Small intestine (tissue), 7 donors: Measurements from ENCODE around the gene MIEF2. TPM values are rescaled to one million over a fixed set of nuclear protein-coding genes. Genes with fewer than 3 reads are reported as not detected.
A peak's percentile ranks its signal among the peaks of the same experiment; 100 is the strongest.

Experiments
- DNase-seq, 2 donors: peaks; one replicate each; pipeline versions ENCODE4 v3.0.0 to v3.0.0-alpha.2; 2013
- FAIRE-seq: peaks from 2 replicates; lab custom pipeline; 2012; peaks lifted over from hg19 to GRCh38; lab: Jason Lieb, UNC
- H3K27ac ChIP-seq, 3 donors: one replicate each; pipeline ENCODE4 v1.5.1; 2013; ENCODE audit warnings: low read length in 2 of 3, mild to moderate bottlenecking in 2 of 3, control low read depth in 1 of 3, inconsistent platforms in 1 of 3, low read depth in 1 of 3, moderate library complexity in 1 of 3
- H3K27me3 ChIP-seq, 3 donors: one replicate each; pipeline ENCODE4 v1.6.1; 2013; ENCODE audit warnings: low read length in 3 of 3, inconsistent platforms in 1 of 3; ENCODE audit not compliant: control insufficient read depth in 3 of 3, insufficient read depth in 3 of 3
- H3K36me3 ChIP-seq, 3 donors: one replicate each; pipeline ENCODE4 v1.6.1; 2013; ENCODE audit warnings: low read length in 3 of 3, inconsistent platforms in 1 of 3, low read depth in 1 of 3, mild to moderate bottlenecking in 1 of 3, moderate library complexity in 1 of 3; ENCODE audit not compliant: control insufficient read depth in 3 of 3, insufficient read depth in 2 of 3
- H3K4me1 ChIP-seq, 3 donors: one replicate each; pipeline ENCODE4 v1.6.1; 2013; ENCODE audit warnings: low read length in 2 of 3, inconsistent platforms in 1 of 3, low read depth in 1 of 3, mild to moderate bottlenecking in 1 of 3, moderate library complexity in 1 of 3; ENCODE audit not compliant: control insufficient read depth in 3 of 3, insufficient read depth in 2 of 3
- H3K4me3 ChIP-seq, 3 donors: one replicate each; pipeline ENCODE4 v1.5.1; 2013; ENCODE audit warnings: low read length in 3 of 3, control low read depth in 1 of 3, inconsistent platforms in 1 of 3, low read depth in 1 of 3, mild to moderate bottlenecking in 1 of 3, moderate library complexity in 1 of 3
- H3K9me3 ChIP-seq, 2 donors: one replicate each; pipeline ENCODE4 v1.6.1; 2013; ENCODE audit warnings: low read depth in 1 of 2, low read length in 1 of 2; ENCODE audit not compliant: control insufficient read depth in 2 of 2, insufficient read depth in 1 of 2
- WGBS, 3 donors: extraction: QIAGEN DNeasy Blood & Tissue Kit; methylation state at CpG; one replicate each; pipeline ENCODE4 v1.1.7; 2013; 5-methylcytosine and 5-hydroxymethylcytosine counted together
- polyA plus RNA-seq, 4 donors: library from polyadenylated mRNA; stranded (reverse) in 3 of 4; unstranded in 1 of 4; fragments of 200-250 nt in 3 of 4; fragments of 120-200 nt in 1 of 4; gene quantifications; one replicate each; pipeline versions ENCODE4 v1.2.1 to v1.2.3, GENCODE V29; 2013
- donor health status: healthy with polysubstance abuse.
- donor health status: control.
- donor health status: control.
- donor health status: Bipolar disorder and iron deficiency.
- donor health status: healthy.

Gene MIEF2
- polyA plus RNA-seq, 4 donors = 4.9 to 13.4 (median 7.0) TPM

DNA sequence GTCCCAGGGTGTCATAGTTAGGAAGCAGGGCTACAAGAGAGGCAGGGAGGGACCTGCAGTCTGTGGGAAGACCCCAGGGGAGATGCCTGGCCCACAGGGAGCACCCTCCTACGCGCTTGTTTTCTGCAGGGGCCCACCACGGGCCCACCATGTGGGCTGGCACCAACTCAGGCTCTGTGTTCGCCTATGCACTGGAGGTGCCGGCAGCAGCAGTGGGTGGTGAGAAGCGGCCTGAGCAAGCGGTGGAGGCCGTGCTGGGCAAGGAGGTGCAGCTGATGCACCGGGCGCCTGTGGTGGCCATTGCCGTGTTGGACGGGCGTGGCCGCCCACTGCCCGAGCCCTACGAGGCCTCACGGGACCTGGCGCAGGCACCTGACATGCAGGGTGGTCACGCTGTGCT is 20.0 kb upstream of the MIEF2 start:
- Histone ChIP-seq H3K4me3 (no peak overlapping the region), H3K4me1 (no peaks in the 10 kb centered on the region), H3K27me3 (no peaks in the 10 kb centered on the region), H3K36me3 (peaks cover 10 to 94% (median 10%) of the 10 kb centered on the region in 3 donors), H3K27ac (no peak overlapping the region), H3K9me3 (no peaks in the 10 kb centered on the region)
- FAIRE-seq (no peak), DNase-seq (no peak)
- 92 to 93% (median 92%) methylated on average over 19 of the region's 19 CpGs for WGBS, 3 donors

DNA sequence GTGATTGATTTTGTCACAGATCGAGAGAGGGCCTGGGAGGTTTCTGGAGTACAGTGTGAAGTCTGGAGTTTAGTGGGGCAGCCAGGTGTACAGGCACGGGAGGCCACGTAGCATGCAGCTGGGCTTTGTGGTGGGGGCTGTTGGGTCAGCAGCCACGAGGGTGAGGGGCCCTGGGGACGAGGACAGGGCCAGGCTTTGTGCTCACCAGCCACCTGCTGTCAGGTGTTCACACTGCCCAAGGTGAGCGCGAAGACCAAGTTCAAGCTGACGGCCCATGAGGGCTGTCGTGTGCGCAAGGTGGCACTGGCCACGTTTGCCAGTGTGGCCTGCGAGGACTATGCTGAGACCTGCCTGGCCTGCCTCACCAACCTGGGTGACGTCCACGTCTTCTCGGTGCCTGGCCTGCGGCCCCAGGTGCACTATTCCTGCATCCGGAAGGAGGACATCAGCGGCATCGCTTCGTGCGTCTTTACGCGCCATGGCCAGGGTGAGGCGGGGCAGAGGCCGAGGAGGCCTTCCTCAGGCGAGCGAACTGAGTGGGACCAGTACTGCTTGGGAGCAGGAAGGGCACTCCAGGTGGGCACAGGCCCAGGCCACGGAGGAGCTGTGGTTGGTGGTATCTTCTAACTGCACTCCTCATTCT is 19.1 kb upstream of the MIEF2 start:
- FAIRE-seq (no peak), DNase-seq (no peak)
- no peaks in the 10 kb centered on the region for H3K9me3 ChIP-seq
- 89 to 90% (median 90%) methylated on average over 28 of the region's 28 CpGs for WGBS, 3 donors
- H3K4me1 ChIP-seq = peaks cover 0 to 2% (median 0%) of the 10 kb centered on the region in 3 donors
- H3K27me3 ChIP-seq = no peaks in the 10 kb centered on the region
- H3K27ac ChIP-seq = no peak overlapping the region
- no peak overlapping the region for H3K4me3 ChIP-seq
- peaks cover 16 to 94% (median 16%) of the 10 kb centered on the region in 3 donors for H3K36me3 ChIP-seq

DNA sequence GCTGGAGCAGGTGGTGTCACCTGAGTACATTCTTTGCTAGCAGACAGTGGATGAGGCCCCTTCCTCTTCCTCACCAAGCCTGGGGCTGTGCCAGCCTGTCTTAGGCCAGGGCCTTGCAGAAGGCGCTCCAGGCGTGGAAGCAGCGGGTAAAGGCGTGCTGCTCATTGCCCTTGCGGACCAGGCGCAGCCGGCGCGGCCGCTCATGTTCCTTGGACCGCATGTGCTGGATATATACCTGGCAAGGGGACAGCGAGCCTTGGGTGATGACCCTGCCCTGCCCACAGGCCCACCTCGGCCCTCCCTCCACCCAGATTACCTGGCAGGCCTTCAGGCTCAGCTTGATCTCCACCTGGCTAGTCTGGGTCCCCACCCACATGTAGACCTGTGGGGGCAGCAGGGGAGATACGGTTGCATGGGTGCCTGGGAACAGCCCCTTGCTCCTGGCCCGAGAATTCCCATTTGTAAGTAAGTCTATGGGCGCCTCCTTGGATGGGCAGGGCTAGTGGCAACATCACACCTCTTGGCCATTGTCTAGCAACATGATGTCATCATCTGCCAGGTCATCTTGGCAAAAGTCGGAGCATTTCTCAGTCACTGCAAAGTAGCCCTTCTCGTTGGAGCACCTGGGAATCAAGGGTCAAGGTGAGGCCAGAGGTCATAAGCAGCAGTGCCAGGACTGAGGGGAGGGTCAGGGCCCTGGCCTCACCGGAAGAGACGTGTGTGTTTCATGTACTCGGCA is 15.3 kb upstream of the MIEF2 start:
- Histone ChIP-seq H3K4me3 (no peak overlapping the region), H3K36me3 (peaks cover 14 to 88% (median 16%) of the 10 kb centered on the region in 3 donors), H3K9me3 (no peaks in the 10 kb centered on the region), H3K27me3 (no peaks in the 10 kb centered on the region), H3K4me1 (peaks cover 0 to 7% (median 0%) of the 10 kb centered on the region in 3 donors), H3K27ac (no peak overlapping the region)
- DNase-seq = no peak
- FAIRE-seq = no peak
- 88 to 92% (median 91%) methylated on average over 21 of the region's 21 CpGs for WGBS, 3 donors

DNA sequence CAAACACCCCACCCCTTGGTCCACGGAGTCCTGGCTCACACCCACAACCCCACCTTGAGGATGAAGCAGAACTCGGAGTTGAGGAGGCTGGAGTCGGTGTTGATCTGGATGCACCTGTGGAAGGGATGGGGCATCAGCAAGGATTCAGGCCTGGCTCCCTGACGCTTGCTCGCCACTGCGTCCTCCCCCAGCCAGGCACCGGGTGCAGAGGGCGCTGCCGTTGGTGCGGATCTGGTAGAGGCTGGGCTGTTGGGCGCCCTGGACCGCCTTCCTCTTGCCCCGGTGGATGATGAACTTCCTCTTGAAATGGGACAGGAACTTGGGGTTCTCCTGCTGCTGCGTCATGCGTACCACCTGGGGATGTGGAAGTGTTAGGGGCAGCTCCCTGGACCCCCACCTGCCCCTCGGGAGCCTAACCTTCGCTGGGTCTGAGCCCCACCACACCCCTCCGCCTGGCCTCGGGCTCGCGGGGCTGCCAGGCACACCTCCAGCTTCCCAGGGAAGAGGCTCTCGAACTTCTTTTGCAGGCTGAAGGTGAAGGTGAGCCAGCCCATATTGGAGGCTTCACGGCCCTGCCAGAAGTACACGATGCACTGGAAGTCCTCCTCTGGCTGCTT is 14.2 kb upstream of the MIEF2 start:
- no peak overlapping the region for H3K27ac ChIP-seq
- WGBS, 3 donors = 83 to 84% (median 84%) methylated on average over 24 of the region's 24 CpGs
- no peaks in the 10 kb centered on the region for H3K9me3 ChIP-seq
- FAIRE-seq (no peak), DNase-seq (no peak)
- H3K4me3 ChIP-seq = peak overlapping the region in 1 of 3 donors; percentile 9
- no peaks in the 10 kb centered on the region for H3K27me3 ChIP-seq
- H3K4me1 ChIP-seq = peaks cover 0 to 7% (median 0%) of the 10 kb centered on the region in 3 donors
- peaks cover 14 to 88% (median 16%) of the 10 kb centered on the region in 3 donors for H3K36me3 ChIP-seq

DNA sequence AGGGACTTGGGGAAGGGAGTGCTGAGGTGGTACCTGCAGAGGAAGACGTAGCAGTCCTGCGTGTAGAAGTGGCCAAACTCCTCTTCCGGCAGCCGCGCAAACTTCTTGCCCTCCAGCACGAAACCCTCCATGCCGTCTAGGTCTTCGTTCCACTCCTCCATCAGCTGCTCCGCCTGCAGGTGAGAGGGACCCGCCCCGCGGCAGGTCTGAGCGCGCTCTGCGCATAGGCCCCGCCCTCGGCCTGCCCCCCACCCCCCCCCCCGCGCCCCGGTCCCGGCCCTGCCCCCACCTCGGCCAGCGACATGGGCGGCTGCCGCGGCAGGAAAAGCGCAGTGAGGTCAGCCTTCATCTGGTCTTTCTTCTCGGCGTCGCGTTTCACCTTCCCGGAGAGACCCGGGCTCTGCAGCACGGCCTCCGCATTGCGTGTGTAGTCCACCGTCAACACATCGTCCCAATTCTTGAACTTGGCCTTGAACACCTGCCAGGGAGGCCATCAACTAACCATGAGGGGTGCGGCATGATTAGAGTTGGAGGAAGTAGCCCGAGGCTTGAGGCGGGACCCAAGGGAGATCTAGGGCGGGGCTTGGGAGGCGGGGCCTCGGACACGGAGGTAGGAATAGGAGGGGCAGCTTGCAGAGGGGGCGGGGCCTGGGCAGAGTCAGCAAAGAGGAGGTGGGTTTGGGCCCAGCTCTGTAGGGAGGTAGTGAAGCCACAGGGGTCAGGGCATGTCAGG is 13.4 kb upstream of the MIEF2 start:
- Histone ChIP-seq H3K27me3 (no peaks in the 10 kb centered on the region), H3K27ac (peak overlapping the region in 2 of 3 donors; percentile 71 to 82), H3K4me1 (peaks cover 0 to 7% (median 0%) of the 10 kb centered on the region in 3 donors), H3K4me3 (peak overlapping the region in 1 of 3 donors; percentile 14), H3K36me3 (peaks cover 12 to 88% (median 18%) of the 10 kb centered on the region in 3 donors), H3K9me3 (no peaks in the 10 kb centered on the region)
- DNase-seq (peak; percentile 93 to 97), FAIRE-seq (no peak)
- 12 to 46% (median 30%) methylated on average over 42 to 46 of the region's 46 CpGs for WGBS, 3 donors

DNA sequence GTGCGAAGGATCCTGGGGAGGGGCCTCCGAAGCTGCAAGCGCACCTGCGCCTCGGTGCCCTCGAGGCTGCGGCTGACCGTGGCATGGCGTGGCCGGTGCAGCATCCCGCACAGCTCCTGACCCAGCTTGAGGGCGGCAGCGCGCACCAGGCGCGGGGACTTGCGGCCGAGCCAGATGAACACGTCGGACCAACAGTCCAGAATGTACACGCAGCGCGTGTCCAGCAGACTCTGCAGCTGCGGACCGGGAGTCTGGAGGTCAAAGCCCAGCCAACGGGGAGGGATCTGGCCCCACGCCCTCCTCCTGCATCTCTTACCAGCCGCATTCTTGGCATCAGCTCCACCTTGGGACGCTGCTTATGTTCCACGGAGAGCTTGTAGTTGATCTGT is 12.9 kb upstream of the MIEF2 start:
- H3K4me1 ChIP-seq = peaks cover 0 to 7% (median 0%) of the 10 kb centered on the region in 3 donors
- FAIRE-seq = no peak
- no peak overlapping the region for H3K4me3 ChIP-seq
- peaks cover 12 to 88% (median 20%) of the 10 kb centered on the region in 3 donors for H3K36me3 ChIP-seq
- H3K27ac ChIP-seq = no peak overlapping the region
- DNase-seq = peak; percentile 22 to 50
- H3K9me3 ChIP-seq = no peaks in the 10 kb centered on the region
- H3K27me3 ChIP-seq = no peaks in the 10 kb centered on the region
- WGBS, 3 donors = 42 to 75% (median 53%) methylated on average over 30 of the region's 30 CpGs

DNA sequence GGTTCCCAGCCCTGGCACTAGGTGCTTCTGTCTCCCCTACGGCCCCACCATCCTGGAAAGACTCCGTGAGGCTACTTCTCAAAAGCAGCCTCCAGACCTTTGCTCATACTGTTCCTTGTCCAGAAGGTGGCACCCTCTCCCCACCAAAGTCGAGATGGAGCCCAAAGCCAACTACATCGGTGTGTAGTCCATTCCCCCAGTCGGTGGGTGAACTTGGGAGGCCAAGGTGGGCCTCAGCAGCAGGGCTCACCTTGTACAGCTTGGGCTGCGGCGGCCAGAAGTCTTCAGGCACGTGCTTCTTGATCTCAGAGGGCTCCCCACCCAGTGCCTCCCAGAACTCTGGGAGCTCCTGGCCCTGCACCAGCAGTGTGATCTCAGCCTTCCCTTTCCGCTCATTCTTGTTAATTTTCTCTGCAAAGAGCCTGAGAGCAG is 12.1 kb upstream of the MIEF2 start:
- 19 to 27% (median 25%) methylated on average over 9 of the region's 9 CpGs for WGBS, 3 donors
- peaks cover 15 to 90% (median 20%) of the 10 kb centered on the region in 3 donors for H3K36me3 ChIP-seq
- no peaks in the 10 kb centered on the region for H3K9me3 ChIP-seq
- peaks cover 0 to 7% (median 0%) of the 10 kb centered on the region in 3 donors for H3K4me1 ChIP-seq
- FAIRE-seq = no peak
- no peak overlapping the region for H3K4me3 ChIP-seq
- no peaks in the 10 kb centered on the region for H3K27me3 ChIP-seq
- peak; percentile 78 to 82 for DNase-seq
- H3K27ac ChIP-seq = no peak overlapping the region

DNA sequence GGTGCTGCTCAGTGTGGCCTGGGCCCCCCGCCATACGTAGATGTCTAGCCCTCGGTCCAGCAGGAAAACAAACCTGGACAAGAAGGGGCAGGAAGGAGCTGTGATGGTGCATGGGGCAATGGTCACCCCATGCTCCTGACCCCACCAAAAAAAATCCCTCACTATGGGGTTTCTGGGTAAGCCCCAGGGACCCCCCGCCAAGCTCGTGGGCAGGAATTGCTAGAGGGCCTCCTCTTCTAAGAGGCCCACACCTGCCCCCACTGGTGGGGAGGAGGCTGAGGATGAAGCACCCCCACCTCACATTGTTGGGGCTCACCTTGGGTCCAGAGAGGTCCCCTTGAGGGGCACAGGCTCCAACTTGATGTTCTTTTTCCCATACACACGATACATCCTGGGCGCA is 11.7 kb upstream of the MIEF2 start:
- Histone ChIP-seq H3K36me3 (peaks cover 20 to 90% (median 22%) of the 10 kb centered on the region in 3 donors), H3K9me3 (no peaks in the 10 kb centered on the region), H3K27ac (no peak overlapping the region), H3K4me3 (no peak overlapping the region), H3K4me1 (peaks cover 0 to 7% (median 0%) of the 10 kb centered on the region in 3 donors), H3K27me3 (no peaks in the 10 kb centered on the region)
- DNase-seq = no peak
- no peak for FAIRE-seq
- 85 to 94% (median 93%) methylated on average over 7 of the region's 7 CpGs for WGBS, 3 donors
